HepG2 (cell line): ENCODE data around the gene MAJIN. TPM values are rescaled to one million over a fixed set of nuclear protein-coding genes. Genes with fewer than 3 reads are reported as not detected.

Source experiments
- AGO1 ChIP-seq: fragments of 200-400 bp; formaldehyde crosslinking; IDR thresholded peaks from 2 replicates; pipeline ENCODE4 v1.6.1; 2017; ENCODE audit warnings: mild to moderate bottlenecking, low read depth, low read length, moderate library complexity; ENCODE audit not compliant: poor library complexity, severe bottlenecking
- CEBPB ChIP-seq: IDR thresholded peaks from 2 replicates; pipeline ENCODE4 v1.6.1; 2011; ENCODE audit warnings: low read depth, low read length, improper control_type of control experiment, borderline replicate concordance
- DR1 ChIP-seq: sonication (generic); formaldehyde crosslinking; IDR thresholded peaks from 2 replicates; pipeline ENCODE4 v1.8.0; 2021; ENCODE audit warnings: mild to moderate bottlenecking, missing genetic modification reagents, inconsistent platforms
- FOXP1 ChIP-seq, 2 experiments: fragments of 450-650 bp in 1 of 2; IDR thresholded peaks; 2 replicates each; pipeline ENCODE4 v1.6.1; 2017 to 2018; ENCODE audit warnings: antibody characterized with exemption in 1 of 2
- HDAC2 ChIP-seq: sonication (generic); formaldehyde crosslinking; IDR thresholded peaks from 2 replicates; pipeline ENCODE4 v1.4.0; 2020; ENCODE audit warnings: missing genetic modification reagents
- IKZF1 ChIP-seq: fragments of 450-650 bp; IDR thresholded peaks from 2 replicates; pipeline ENCODE4 v1.7.1; 2016
- MAF1 ChIP-seq: sonication (generic); formaldehyde crosslinking; IDR thresholded peaks from 2 replicates; pipeline ENCODE4 v1.5.0; 2020; ENCODE audit warnings: missing genetic modification reagents, borderline replicate concordance
- MLLT10 ChIP-seq: sonication (generic); formaldehyde crosslinking; IDR thresholded peaks from 2 replicates; pipeline ENCODE4 v1.4.0; 2020; ENCODE audit warnings: missing genetic modification reagents
- MYNN ChIP-seq: sonication (generic); formaldehyde crosslinking; IDR thresholded peaks from 2 replicates; pipeline ENCODE4 v1.4.0; 2020; ENCODE audit warnings: mild to moderate bottlenecking, low read depth, missing genetic modification reagents
- NBN ChIP-seq: fragments of 450-650 bp; conservative IDR thresholded peaks from 2 replicates; pipeline ENCODE4 v1.6.1; 2017
- NKX3-1 ChIP-seq: sonication (generic); formaldehyde crosslinking; IDR thresholded peaks from 2 replicates; pipeline ENCODE4 v1.5.0; 2020; ENCODE audit warnings: missing genetic modification reagents
- NONO ChIP-seq, 2 experiments: fragments of 450-650 bp in 1 of 2; sonication (generic) in 1 of 2; formaldehyde crosslinking in 1 of 2; IDR thresholded peaks in 1 of 2; conservative IDR thresholded peaks in 1 of 2; 2 replicates each; pipeline versions ENCODE4 v1.6.1 to v1.8.0; 2017 to 2022; ENCODE audit warnings: mild to moderate bottlenecking in 1 of 2, missing genetic modification reagents in 1 of 2, moderate library complexity in 1 of 2
- NR2C2 ChIP-seq: sonication (generic); formaldehyde crosslinking; IDR thresholded peaks from 2 replicates; pipeline ENCODE4 v1.4.0; 2020; ENCODE audit warnings: missing genetic modification reagents, mild to moderate bottlenecking, moderate library complexity, borderline replicate concordance
- RARA ChIP-seq: IDR thresholded peaks from 2 replicates; pipeline ENCODE4 v1.6.1; 2016; ENCODE audit warnings: missing genetic modification reagents, missing compliant biosample characterization
- RORA ChIP-seq: sonication (generic); formaldehyde crosslinking; IDR thresholded peaks from 2 replicates; pipeline ENCODE4 v1.5.0; 2020; ENCODE audit warnings: mild to moderate bottlenecking, missing genetic modification reagents, moderate library complexity
- SALL1 ChIP-seq: sonication (generic); formaldehyde crosslinking; IDR thresholded peaks from 2 replicates; pipeline ENCODE4 v1.8.0; 2022; ENCODE audit warnings: mild to moderate bottlenecking, missing genetic modification reagents
- SP140L ChIP-seq: sonication (generic); formaldehyde crosslinking; IDR thresholded peaks from 2 replicates; pipeline ENCODE4 v1.4.0; 2020; ENCODE audit warnings: missing genetic modification reagents, borderline replicate concordance
- SP4 ChIP-seq: sonication (generic); formaldehyde crosslinking; IDR thresholded peaks from 2 replicates; pipeline ENCODE4 v1.8.1; 2023; ENCODE audit warnings: mild to moderate bottlenecking, missing genetic modification reagents
- YY1 ChIP-seq: IDR thresholded peaks from 2 replicates; pipeline ENCODE4 v1.6.1; 2011; ENCODE audit warnings: low read length, low read depth, moderate library complexity, mild to moderate bottlenecking; ENCODE audit not compliant: insufficient read depth, insufficient replicate concordance
- ZNF136 ChIP-seq: sonication (generic); formaldehyde crosslinking; IDR thresholded peaks from 2 replicates; pipeline ENCODE4 v1.8.1; 2022; ENCODE audit warnings: low read depth, mild to moderate bottlenecking, moderate library complexity, missing genetic modification reagents
- ZNF232 ChIP-seq: sonication (generic); formaldehyde crosslinking; IDR thresholded peaks from 2 replicates; pipeline ENCODE4 v1.4.0; 2020; ENCODE audit warnings: missing genetic modification reagents, borderline replicate concordance
- ZNF430 ChIP-seq: sonication (generic); formaldehyde crosslinking; IDR thresholded peaks from 2 replicates; pipeline ENCODE4 v1.9.0; 2021; ENCODE audit warnings: mild to moderate bottlenecking, missing genetic modification reagents
- polyA plus RNA-seq, 8 experiments: library from polyadenylated mRNA; depleted of rRNA in 3 of 8; stranded (reverse) in 7 of 8; unstranded in 1 of 8; fragments of >200 nt; fragmentation: Illumina TruSeq in 4 of 8; extraction: Trizol in 4 of 8; gene quantifications; 2 replicates each; pipeline versions ENCODE4 v1.2.1 to v1.2.3, GENCODE V29; 2011 to 2016; ENCODE audit warnings: low read depth in 4 of 8, missing spikeins in 1 of 8, mixed read lengths in 1 of 8; ENCODE audit not compliant: insufficient read depth in 1 of 8
- total RNA-seq, 5 experiments: library from RNA; depleted of rRNA; stranded (reverse); fragments of >200 nt; fragmentation: Illumina TruSeq; extraction: Trizol; gene quantifications; 2 replicates each; pipeline ENCODE4 v1.2.3, GENCODE V29; 2016; ENCODE audit warnings: low read depth in 1 of 5
- TF ChIP-seq, protein P1 (sequence below): IDR thresholded peaks from 2 replicates; pipeline ENCODE4 v1.6.1; 2016; ENCODE audit warnings: missing compliant biosample characterization, missing genetic modification reagents, borderline replicate concordance
- TF ChIP-seq, protein P2 (sequence below): sonication (generic); formaldehyde crosslinking; IDR thresholded peaks from 2 replicates; pipeline ENCODE4 v1.8.0; 2022; ENCODE audit warnings: low read depth, missing genetic modification reagents
- TF ChIP-seq, protein P3 (sequence below): conservative IDR thresholded peaks from 2 replicates; pipeline ENCODE4 v1.6.1; 2018; ENCODE audit warnings: missing genetic modification reagents
- TF ChIP-seq, protein P4 (sequence below): sonication (generic); formaldehyde crosslinking; IDR thresholded peaks from 2 replicates; pipeline ENCODE4 v1.5.1; 2020; ENCODE audit warnings: missing genetic modification reagents, mild to moderate bottlenecking, borderline replicate concordance

The MAJIN gene
- total and polyA plus RNA-seq, 2 of the 13 experiments (the other 11 are each of a cell fraction or from before 2014, with no cell fraction given) = not detected

DNA sequence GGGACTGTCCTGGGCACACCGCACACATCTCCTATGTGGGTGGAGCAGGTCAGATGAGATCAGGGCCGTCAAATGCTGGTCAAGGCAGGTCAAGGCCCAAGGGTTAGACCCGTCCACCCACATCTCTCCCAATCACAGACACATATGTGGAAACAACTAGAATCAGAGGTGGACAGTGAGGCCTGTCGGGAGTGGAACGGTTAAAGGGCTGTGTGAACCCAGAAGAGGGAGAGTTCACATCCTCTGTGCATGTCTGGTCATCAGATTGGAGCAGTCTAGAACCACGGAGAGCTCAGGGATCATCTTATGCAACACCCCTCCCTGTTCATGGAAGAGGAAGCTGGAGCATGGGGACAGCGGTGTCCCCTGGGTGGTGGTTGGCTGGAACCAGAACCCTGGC lies 47.9 kb upstream of the MAJIN start (continued):
- TF ChIP-seq SP4 = 0 out of 2 replicates have a peak, but pooled peaks have one; percentile 34
- peak; percentile 46 for TF ChIP-seq HDAC2 (CRISPR knock-in tag)
- TF ChIP-seq DR1 (CRISPR knock-in tag) = no peak
- peak; percentile 79 for TF ChIP-seq CEBPB
- TF ChIP-seq, protein P1, sequence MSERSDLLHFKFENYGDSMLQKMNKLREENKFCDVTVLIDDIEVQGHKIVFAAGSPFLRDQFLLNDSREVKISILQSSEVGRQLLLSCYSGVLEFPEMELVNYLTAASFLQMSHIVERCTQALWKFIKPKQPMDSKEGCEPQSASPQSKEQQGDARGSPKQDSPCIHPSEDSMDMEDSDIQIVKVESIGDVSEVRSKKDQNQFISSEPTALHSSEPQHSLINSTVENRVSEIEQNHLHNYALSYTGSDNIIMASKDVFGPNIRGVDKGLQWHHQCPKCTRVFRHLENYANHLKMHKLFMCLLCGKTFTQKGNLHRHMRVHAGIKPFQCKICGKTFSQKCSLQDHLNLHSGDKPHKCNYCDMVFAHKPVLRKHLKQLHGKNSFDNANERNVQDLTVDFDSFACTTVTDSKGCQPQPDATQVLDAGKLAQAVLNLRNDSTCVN (CRISPR knock-in tag) = peak; percentile 84; the same call in 1 of the 2 replicates
- TF ChIP-seq MLLT10 = no peak
- TF ChIP-seq MAF1 (CRISPR knock-in tag) = no peak
- TF ChIP-seq ZNF232 (CRISPR knock-in tag) = no peak
- TF ChIP-seq, protein P2, sequence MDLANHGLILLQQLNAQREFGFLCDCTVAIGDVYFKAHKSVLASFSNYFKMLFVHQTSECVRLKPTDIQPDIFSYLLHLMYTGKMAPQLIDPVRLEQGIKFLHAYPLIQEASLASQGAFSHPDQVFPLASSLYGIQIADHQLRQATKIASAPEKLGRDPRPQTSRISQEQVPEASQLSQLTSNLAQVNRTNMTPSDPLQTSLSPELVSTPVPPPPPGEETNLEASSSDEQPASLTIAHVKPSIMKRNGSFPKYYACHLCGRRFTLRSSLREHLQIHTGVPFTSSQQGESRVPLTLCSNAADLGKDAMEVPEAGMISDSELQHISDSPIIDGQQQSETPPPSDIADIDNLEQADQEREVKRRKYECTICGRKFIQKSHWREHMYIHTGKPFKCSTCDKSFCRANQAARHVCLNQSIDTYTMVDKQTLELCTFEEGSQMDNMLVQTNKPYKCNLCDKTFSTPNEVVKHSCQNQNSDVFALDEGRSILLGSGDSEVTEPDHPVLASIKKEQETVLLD (CRISPR knock-in tag) = no peak
- no peak for TF ChIP-seq IKZF1
- TF ChIP-seq, protein P3, sequence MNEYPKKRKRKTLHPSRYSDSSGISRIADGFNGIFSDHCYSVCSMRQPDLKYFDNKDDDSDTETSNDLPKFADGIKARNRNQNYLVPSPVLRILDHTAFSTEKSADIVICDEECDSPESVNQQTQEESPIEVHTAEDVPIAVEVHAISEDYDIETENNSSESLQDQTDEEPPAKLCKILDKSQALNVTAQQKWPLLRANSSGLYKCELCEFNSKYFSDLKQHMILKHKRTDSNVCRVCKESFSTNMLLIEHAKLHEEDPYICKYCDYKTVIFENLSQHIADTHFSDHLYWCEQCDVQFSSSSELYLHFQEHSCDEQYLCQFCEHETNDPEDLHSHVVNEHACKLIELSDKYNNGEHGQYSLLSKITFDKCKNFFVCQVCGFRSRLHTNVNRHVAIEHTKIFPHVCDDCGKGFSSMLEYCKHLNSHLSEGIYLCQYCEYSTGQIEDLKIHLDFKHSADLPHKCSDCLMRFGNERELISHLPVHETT (CRISPR knock-in tag) = no peak
- no peak for TF ChIP-seq MYNN (CRISPR knock-in tag)
- TF ChIP-seq NKX3-1 (CRISPR knock-in tag) = no peak
- TF ChIP-seq NONO (IDR thresholded peaks at IDR 0.05) = no peak
- no peak for TF ChIP-seq NONO (CRISPR knock-in tag; conservative IDR thresholded peaks at IDR 0.05)
- TF ChIP-seq SP140L = no peak
- TF ChIP-seq ZNF430 (CRISPR knock-in tag) = 0 out of 2 replicates have a peak, but pooled peaks have one; percentile 41
- TF ChIP-seq SALL1 (CRISPR knock-in tag) = peak; percentile 58
- no peak for TF ChIP-seq YY1
- no peak for TF ChIP-seq ZNF136 (CRISPR knock-in tag)
- TF ChIP-seq, protein P4, sequence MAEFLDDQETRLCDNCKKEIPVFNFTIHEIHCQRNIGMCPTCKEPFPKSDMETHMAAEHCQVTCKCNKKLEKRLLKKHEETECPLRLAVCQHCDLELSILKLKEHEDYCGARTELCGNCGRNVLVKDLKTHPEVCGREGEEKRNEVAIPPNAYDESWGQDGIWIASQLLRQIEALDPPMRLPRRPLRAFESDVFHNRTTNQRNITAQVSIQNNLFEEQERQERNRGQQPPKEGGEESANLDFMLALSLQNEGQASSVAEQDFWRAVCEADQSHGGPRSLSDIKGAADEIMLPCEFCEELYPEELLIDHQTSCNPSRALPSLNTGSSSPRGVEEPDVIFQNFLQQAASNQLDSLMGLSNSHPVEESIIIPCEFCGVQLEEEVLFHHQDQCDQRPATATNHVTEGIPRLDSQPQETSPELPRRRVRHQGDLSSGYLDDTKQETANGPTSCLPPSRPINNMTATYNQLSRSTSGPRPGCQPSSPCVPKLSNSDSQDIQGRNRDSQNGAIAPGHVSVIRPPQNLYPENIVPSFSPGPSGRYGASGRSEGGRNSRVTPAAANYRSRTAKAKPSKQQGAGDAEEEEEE = no peak
- no peak for TF ChIP-seq FOXP1 (IDR thresholded peaks at IDR 0.05)
- TF ChIP-seq FOXP1 (CRISPR knock-in tag; IDR thresholded peaks at IDR 0.05) = no peak
- TF ChIP-seq NBN = no peak
- TF ChIP-seq RARA (CRISPR knock-in tag) = peak; percentile 75
- TF ChIP-seq NR2C2 = peak; percentile 36; the same call in 1 of the 2 replicates
- TF ChIP-seq RORA (CRISPR knock-in tag) = no peak
- TF ChIP-seq AGO1 = no peak
